HG03175 (cell line): ENCODE results near the gene SEPTIN12.
A peak's percentile ranks its signal among the peaks of the same experiment; 100 is the strongest.
"Not testable (repeated sequence)": the region's sequence is repeated elsewhere in the genome, so short reads cannot be mapped to it uniquely, and the experiment has no call there.

Experiments used
- ATAC-seq: cut with Tn5 transposase; IDR thresholded peaks from one replicate; pipeline ENCODE4 v1.9.1; 2021; ENCODE audit warnings: mild to moderate bottlenecking, moderate library complexity; ENCODE audit not compliant: unreplicated experiment

SEPTIN12 gene

GRCh38 chr16:4760221-4760910 lies 27.8 kb downstream of the SEPTIN12 start:
- no peak for ATAC-seq

GRCh38 chr16:4755687-4756086 lies 32.5 kb downstream of the SEPTIN12 start:
- no peak for ATAC-seq

DNA sequence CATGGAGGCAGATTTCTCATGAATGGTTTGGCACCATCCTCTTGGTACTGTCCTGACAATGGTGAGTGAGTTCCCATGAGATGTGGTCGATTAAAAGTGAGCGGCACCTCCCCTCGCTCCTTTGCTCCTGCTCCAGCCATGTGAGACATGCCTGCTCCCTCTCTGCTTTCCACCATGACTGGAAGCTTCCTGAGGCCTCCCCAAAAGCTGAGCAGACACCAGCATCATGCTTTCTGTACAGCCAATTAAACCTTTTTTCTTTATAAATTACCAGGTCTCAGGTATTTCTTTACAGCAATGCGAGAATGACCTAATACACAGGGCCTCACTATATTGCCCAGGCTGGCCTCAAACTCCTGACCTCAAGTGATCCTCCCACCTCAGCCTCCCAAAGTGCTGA lies 33.3 kb downstream of the SEPTIN12 start:
- no peak for ATAC-seq

GRCh38 chr16:4753227-4753626 lies 34.9 kb downstream of the SEPTIN12 start:
- ATAC-seq, result no peak

DNA sequence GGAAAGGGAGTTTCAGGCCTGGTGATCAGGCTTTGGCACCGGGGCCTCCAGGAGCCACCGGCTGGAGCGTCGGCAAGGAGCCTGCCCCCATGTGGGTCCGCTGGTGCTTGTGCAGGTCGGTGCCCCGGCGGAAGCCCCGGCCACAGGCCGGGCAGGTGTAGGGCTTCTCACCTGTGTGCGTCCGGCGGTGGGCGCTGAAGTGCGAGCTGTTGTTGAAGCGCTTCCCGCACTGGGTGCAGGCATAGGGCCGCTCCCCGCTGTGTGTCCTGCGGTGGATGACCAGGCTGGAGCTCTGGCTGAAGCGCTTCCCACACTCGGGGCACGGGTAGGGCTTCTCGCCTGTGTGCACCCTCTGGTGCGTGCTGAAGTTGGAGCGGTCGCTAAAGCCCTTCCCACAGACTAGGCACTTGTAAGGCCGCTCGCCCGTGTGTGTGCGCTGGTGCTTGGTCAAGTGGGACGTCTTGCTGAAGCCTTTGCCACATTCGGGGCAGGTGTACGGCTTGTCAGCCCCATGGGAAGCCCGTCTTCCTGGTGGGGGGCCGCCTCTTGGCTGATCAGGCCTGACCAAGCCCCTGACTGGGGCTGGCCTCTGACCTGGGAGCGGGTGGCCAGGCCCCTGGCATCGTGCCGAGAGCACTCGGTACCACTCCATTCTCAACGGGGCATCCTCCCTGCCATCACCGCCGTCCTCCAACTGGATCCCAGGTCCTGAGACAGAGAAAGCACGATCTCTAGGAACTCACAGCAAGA lies 35.6 kb downstream of the SEPTIN12 start:
- ATAC-seq, result no peak

- no peak for ATAC-seq
Observed at GRCh38 chr16:4750896-4751295, 37.2 kb downstream of the SEPTIN12 start.

DNA sequence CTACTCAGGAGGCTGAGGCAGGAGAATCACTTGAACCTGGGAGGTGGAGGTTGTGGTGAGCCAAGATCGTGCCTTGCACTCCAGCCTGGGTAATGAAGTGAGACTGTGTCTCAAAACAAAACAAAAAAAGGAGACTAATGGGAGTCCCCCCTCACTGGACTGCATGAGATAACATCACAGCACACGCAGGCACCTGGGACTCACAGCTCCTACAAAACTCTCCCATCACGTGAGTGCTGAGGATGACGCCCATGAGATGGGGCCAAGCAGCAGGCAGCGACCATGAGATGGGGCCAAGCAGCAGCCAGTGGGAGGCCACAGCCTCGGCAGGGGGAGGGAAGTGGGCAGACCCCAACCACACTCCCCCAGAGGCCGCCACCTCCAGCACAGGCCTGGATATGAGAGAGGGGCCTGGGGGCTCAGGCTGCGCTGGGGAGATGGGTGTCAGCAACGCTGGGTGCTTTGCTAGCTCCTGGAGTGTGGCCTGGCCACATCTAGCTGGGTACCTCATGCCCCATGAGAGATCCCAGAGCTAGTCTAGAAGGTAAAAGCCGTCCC lies 38.4 kb downstream of the SEPTIN12 start:
- no peak for ATAC-seq

- no peak for ATAC-seq
Observed at GRCh38 chr16:4748682-4749411, 39.3 kb downstream of the SEPTIN12 start.

GRCh38 chr16:4747906-4748681 lies 40.1 kb downstream of the SEPTIN12 start:
- ATAC-seq, result no peak

GRCh38 chr16:4746991-4747574 lies 41.1 kb downstream of the SEPTIN12 start:
- ATAC-seq, result no peak

DNA sequence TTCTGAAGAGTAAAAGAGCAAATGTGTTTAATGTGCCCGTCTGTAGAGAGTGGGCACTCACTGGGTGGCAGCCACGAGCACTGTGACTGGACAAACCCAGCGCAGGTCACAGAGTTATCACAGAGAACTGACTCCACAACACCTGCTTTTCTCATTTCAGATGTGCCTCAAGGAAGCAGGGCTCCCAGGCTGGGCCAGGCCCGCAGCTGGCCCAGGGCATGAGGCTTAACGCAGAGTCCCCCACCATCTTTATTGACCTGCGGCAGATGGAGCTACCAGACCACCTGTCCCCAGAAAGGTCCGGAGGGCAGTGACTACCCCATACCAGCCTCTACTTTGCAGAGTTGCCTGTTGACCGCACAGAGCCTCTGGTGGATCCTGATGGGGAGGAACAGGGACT lies 41.9 kb downstream of the SEPTIN12 start:
- ATAC-seq, result no peak

- no peak for ATAC-seq
Observed at GRCh38 chr16:4745274-4745569, 42.9 kb downstream of the SEPTIN12 start.

DNA sequence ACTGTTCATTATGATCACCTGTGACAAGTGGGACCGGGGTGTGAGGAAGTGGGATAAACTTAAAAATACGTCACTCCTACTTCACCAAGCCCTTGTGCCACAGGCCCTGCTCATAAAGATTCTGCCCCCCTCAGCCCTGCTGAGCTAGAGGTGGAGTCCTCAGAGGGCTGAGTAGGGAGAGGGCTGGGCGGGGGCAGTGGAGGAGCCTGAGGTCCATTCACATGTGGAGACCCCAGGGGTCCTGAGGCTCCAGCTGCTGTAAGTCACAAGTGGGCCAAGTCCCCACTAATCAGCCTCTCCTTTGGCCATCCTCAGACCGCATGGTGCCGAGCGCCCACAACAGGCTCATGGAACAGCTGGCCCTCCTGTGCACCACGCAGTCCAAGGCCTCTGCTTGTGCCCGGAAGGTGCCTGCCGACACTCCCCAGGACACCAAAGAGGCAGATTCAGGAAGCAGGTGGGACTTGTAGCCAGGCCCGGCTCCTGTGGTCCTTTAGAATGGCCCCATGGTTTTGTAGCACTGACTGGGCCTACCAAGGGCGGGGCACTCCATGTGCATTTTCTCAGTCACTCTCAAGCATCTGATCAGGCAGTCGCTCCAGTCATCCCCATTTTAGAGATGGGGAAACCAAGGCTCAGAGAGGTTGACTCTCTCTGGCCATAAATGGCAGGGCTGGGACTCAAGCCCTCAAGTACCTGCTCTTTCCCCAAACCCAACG lies 43.4 kb downstream of the SEPTIN12 start:
- no peak for ATAC-seq

GRCh38 chr16:4743226-4743878 lies 44.8 kb downstream of the SEPTIN12 start:
- no peak for ATAC-seq

DNA sequence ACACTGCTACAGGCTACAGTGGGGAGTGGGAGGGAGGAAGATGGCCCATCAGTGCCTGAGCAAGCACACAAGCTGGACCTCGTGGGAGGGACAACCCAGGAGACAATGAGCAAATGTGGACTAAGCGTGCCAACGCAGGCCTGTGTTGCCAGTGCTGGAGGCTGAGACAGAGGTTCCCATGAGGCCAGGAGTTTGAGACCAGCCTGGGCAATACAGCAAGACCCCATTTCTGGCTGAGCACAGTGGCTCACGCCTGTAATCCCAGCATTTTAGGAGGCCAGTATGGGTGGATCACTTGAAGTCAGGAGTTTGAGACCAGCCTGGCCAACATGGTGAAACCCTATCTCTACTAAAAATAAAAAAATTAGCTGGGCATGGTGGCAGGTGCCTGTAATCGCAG lies 49.8 kb downstream of the SEPTIN12 start:
- not testable (repeated sequence) for ATAC-seq

GRCh38 chr16:4737545-4737944 lies 50.6 kb downstream of the SEPTIN12 start:
- no peak for ATAC-seq

DNA sequence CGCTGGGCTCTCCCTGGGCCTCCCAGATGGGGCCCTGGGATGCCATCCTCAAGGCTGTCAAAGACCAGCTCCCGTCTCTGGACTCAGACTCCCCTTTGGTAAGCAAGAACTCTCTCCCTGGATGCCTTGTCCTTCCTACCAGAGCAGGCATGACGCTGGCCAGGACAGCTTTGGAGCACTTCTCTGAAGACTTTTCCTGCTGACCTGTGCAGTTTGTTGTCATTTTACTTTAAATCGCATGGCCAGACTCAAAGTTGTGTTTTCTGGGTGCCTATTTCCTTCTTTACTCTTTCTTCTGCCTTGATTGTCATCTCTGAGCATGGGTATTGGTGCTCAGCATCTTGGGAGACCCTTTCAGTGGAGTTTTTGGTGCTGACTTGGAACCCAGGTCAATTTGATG lies 51.6 kb downstream of the SEPTIN12 start:
- ATAC-seq, result no peak

DNA sequence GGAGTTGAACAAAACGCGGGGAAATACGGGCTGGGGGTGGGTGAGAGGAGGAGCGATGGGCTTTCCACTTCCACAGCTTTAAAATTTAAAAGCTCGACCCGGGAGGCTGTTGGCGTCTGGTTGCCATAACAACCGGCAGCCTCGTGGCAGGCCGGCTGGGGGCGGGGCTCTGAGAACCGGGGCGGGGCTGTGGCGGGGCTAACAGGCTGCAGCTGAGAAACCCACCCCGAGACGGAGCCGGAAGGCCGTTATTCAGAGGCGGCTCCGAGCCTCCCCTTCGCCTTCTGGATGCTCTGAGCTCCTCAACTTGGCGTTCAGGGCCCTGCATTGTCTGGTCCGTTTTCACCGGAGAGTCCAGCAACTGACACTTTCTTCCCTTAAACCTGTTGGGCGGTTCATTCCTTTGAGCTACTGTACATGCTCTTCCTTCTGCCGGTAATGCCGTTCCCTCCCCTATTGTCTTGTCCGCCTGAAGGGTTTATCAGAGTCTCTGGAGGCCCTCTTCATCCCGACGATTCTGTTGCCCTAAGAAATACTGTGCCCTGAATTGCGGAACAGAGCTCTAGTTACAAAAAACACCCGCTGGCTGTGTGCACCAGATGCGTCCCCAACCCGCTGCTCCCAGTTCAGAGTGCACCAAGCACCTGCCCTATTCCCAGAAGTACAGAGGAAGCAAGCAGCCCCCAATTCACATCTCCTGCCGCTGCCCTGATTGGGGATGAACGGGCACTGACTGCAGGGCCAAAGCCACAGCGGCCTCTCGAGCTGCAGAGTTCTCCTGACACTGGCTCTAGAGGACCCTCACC lies 53.2 kb downstream of the SEPTIN12 start:
- ATAC-seq, result peak; percentile 70
